ENCODE measurements around the gene BACH2. TPM values are rescaled to one million over a fixed set of nuclear protein-coding genes. Genes with fewer than 3 reads are reported as not detected.
"Not testable (repeated sequence)": the region's sequence is repeated elsewhere in the genome, so short reads cannot be mapped to it uniquely, and the experiment has no call there.

The BACH2 gene
- total and polyA plus RNA-seq, 2 of the 4 experiments (the other 2 are of a cell fraction) = 1.3 to 1.4 TPM

- Histone ChIP-seq H3K18ac (ENCODE audit: low read depth, low read length) (no peak overlapping the region), H2BK5ac (ENCODE audit: low read depth, low read length, poor library complexity, severe bottlenecking) (no peak overlapping the region), H3K27ac (ENCODE audit: insufficient read depth, low read length) (no peak overlapping the region), H3K56ac (ENCODE audit: extremely low read depth, insufficient read depth, low read length) (no peak overlapping the region), H4K8ac (ENCODE audit: low read depth in 2 of 2, low read length in 2 of 2) (no peak overlapping the region), H3K4me2 (ENCODE audit: low read depth, low read length) (no peak overlapping the region), H2AK5ac (ENCODE audit: low read depth, low read length) (no peak overlapping the region), H3K36me3 (ENCODE audit: control insufficient read depth, insufficient read depth, low read length) (no peaks in the 10 kb centered on the region), H3K4ac (ENCODE audit: low read depth, low read length) (no peak overlapping the region), H3K4me1 (ENCODE audit: control insufficient read depth, insufficient read depth, low read length) (no peaks in the 10 kb centered on the region), H4K5ac (ENCODE audit: low read depth, low read length) (no peak overlapping the region), H2BK120ac (ENCODE audit: low read depth, low read length) (no peak overlapping the region), H4K91ac (ENCODE audit: insufficient read depth, low read depth, low read length) (no peak overlapping the region), H3K9me1 (ENCODE audit: insufficient read depth, low read length) (no peaks in the 10 kb centered on the region), H3K9ac (ENCODE audit: low read depth, low read length) (no peak overlapping the region), H3K4me3 (ENCODE audit: insufficient read depth, low read depth, low read length) (no peak overlapping the region), H3K9me3 (ENCODE audit: control insufficient read depth, insufficient read depth, low read length) (no peaks in the 10 kb centered on the region), H2AFZ (replicated peaks; ENCODE audit: low read length, poor library complexity) (no peak overlapping the region), H3K79me1 (ENCODE audit: low read depth in 1 of 2, low read length in 2 of 2) (no peaks in the 10 kb centered on the region), H3K27me3 (ENCODE audit: control insufficient read depth, insufficient read depth, low read length) (no peaks in the 10 kb centered on the region; the same call in 1 of the 2 replicates), H4K20me1 (ENCODE audit: insufficient read depth, low read length) (no peaks in the 10 kb centered on the region), H3K23ac (ENCODE audit: low read depth, low read length) (no peak overlapping the region), H2AK9ac (replicated peaks; ENCODE audit: low read depth, low read length, poor library complexity) (no peak overlapping the region), H3K14ac (replicated peaks; ENCODE audit: low read depth, low read length) (no peak overlapping the region), H2BK15ac (ENCODE audit: low read depth, low read length) (no peak overlapping the region; the same call in 2 of the 3 replicates), H2BK20ac (ENCODE audit: low read depth, low read length) (no peak overlapping the region)
- no peak for ATAC-seq (ENCODE audit: low read depth)
- intact Hi-C loops (cut with micrococcal nuclease) = no loop called here
- ChIA-PET CTCF (interaction anchor here (1.0 kb wide), 1 partner anchor 421 kb away, joined by 4 read pairs; no protein-coding TSS in a partner anchor), POLR2A (ENCODE audit: unreplicated experiment) (no interaction called here)
- BruUV-seq (replicated peaks) = no TSS peak
- WGBS, 2 experiments (ENCODE audit: extremely low coverage in 2 of 2, insufficient read length in 1 of 2) = 100% methylated on average over 2 of the region's 9 CpGs; no CpG with 5 or more reads in 1 of the 2 experiments
- in situ Hi-C loops (cut with MboI; ENCODE audit: low sequenced_read_pairs) = loop anchor here (5.0 to 10.0 kb wide), 3 partner anchors 123 to 415 kb away; no protein-coding TSS in a partner anchor
- no peak for DNase-seq
- no peak for TF ChIP-seq RCOR1 (IDR thresholded peaks at IDR 0.05; ENCODE audit: insufficient replicate concordance, low read length)
- no peak for TF ChIP-seq MXI1 (IDR thresholded peaks at IDR 0.05; ENCODE audit: borderline replicate concordance, low read depth, low read length)
- no peak for TF ChIP-seq MAZ (IDR thresholded peaks at IDR 0.05; ENCODE audit: borderline replicate concordance, low read depth, low read length)
- no peak for TF ChIP-seq NFE2L2 (IDR thresholded peaks at IDR 0.05; ENCODE audit: low read depth, low read length)
- TF ChIP-seq USF2 (IDR thresholded peaks at IDR 0.05; ENCODE audit: low read depth, low read length) = no peak
- dilution Hi-C loops (cut with HindIII; ENCODE audit: low sequenced_read_pairs, unreplicated experiment) = no loop called here
Measured at GRCh38 chr6:89972025-89972381, 324.6 kb downstream of the BACH2 start.

GRCh38 chr6:89971338-89972024 lies 325.2 kb downstream of the BACH2 start:
- H2BK20ac ChIP-seq (ENCODE audit: low read depth, low read length); H2BK120ac ChIP-seq (ENCODE audit: low read depth, low read length); H3K4me2 ChIP-seq (ENCODE audit: low read depth, low read length); H2BK5ac ChIP-seq (ENCODE audit: low read depth, low read length, poor library complexity, severe bottlenecking); H3K36me3 ChIP-seq (ENCODE audit: control insufficient read depth, insufficient read depth, low read length); H4K5ac ChIP-seq (ENCODE audit: low read depth, low read length); H3K9ac ChIP-seq (ENCODE audit: low read depth, low read length); H3K79me1 ChIP-seq (ENCODE audit: low read depth in 1 of 2, low read length in 2 of 2); H2AK9ac ChIP-seq (replicated peaks; ENCODE audit: low read depth, low read length, poor library complexity); H4K20me1 ChIP-seq (ENCODE audit: insufficient read depth, low read length); H3K56ac ChIP-seq (ENCODE audit: extremely low read depth, insufficient read depth, low read length); H3K14ac ChIP-seq (replicated peaks; ENCODE audit: low read depth, low read length); dilution Hi-C loops (cut with HindIII; ENCODE audit: low sequenced_read_pairs, unreplicated experiment); H3K4me3 ChIP-seq (ENCODE audit: insufficient read depth, low read depth, low read length); H4K91ac ChIP-seq (ENCODE audit: insufficient read depth, low read depth, low read length); H2AK5ac ChIP-seq (ENCODE audit: low read depth, low read length); H3K18ac ChIP-seq (ENCODE audit: low read depth, low read length); H3K23ac ChIP-seq (ENCODE audit: low read depth, low read length); H2AFZ ChIP-seq (replicated peaks; ENCODE audit: low read length, poor library complexity); H3K27me3 ChIP-seq (ENCODE audit: control insufficient read depth, insufficient read depth, low read length); ATAC-seq (ENCODE audit: low read depth); H3K9me3 ChIP-seq (ENCODE audit: control insufficient read depth, insufficient read depth, low read length); H3K27ac ChIP-seq (ENCODE audit: insufficient read depth, low read length); DNase-seq; H3K4me1 ChIP-seq (ENCODE audit: control insufficient read depth, insufficient read depth, low read length); H3K9me1 ChIP-seq (ENCODE audit: insufficient read depth, low read length); H4K8ac ChIP-seq (ENCODE audit: low read depth in 2 of 2, low read length in 2 of 2); BruUV-seq (replicated peaks); POLR2A ChIA-PET (ENCODE audit: unreplicated experiment); H3K4ac ChIP-seq (ENCODE audit: low read depth, low read length): not testable (repeated sequence)
- 0 out of 3 replicates have a peak overlapping the region, but pooled peaks have one; percentile 57 for H2BK15ac ChIP-seq (ENCODE audit: low read depth, low read length)
- in situ Hi-C loops (cut with MboI; ENCODE audit: low sequenced_read_pairs) (loop anchor here (5.0 to 10.0 kb wide), 3 partner anchors 123 to 416 kb away; no protein-coding TSS in a partner anchor), intact Hi-C loops (cut with micrococcal nuclease) (loop anchor here (2.0 kb wide), 1 partner anchor 207 kb away; no protein-coding TSS in a partner anchor)
- CTCF ChIA-PET = interaction anchor here (1.0 to 1.2 kb wide), 3 partner anchors 27 to 508 kb away, joined by 3 to 7 read pairs (median 4); no protein-coding TSS in a partner anchor
- WGBS, 2 experiments (ENCODE audit: extremely low coverage in 2 of 2, insufficient read length in 1 of 2) = 100% methylated on average over 1 of the region's 9 CpGs; no CpG with 5 or more reads in 1 of the 2 experiments
